ELF-1 (cell line): ENCODE results near the gene PLK5.
"Not testable (repeated sequence)": the region's sequence is repeated elsewhere in the genome, so short reads cannot be mapped to it uniquely, and the experiment has no call there.

Experiments
- DNase-seq: peaks from one replicate; pipeline ENCODE4 v3.0.0-alpha.2; 2016; ENCODE audit warnings: low read depth, low spot score

Gene PLK5

DNA sequence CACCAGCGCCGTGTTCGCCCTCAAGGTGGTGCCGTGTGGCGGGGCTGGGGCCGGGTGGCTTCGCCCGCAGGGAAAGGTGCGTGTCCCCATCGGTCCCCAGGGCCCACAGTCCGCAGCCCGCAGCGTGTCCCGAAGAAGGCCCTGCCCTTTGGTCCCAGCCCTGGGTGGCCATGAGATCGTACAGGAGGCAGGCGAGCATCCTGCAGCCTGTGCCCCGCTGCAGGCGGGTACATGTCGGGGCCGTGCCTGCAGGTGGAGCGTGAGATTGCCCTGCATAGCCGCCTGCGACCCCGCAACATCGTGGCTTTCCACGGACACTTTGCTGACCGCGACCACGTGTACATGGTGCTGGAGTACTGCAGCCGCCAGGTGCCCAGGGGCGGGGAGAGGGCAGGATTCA, 1.5 kb downstream of the PLK5 start:
- DNase-seq: no peak

DNA sequence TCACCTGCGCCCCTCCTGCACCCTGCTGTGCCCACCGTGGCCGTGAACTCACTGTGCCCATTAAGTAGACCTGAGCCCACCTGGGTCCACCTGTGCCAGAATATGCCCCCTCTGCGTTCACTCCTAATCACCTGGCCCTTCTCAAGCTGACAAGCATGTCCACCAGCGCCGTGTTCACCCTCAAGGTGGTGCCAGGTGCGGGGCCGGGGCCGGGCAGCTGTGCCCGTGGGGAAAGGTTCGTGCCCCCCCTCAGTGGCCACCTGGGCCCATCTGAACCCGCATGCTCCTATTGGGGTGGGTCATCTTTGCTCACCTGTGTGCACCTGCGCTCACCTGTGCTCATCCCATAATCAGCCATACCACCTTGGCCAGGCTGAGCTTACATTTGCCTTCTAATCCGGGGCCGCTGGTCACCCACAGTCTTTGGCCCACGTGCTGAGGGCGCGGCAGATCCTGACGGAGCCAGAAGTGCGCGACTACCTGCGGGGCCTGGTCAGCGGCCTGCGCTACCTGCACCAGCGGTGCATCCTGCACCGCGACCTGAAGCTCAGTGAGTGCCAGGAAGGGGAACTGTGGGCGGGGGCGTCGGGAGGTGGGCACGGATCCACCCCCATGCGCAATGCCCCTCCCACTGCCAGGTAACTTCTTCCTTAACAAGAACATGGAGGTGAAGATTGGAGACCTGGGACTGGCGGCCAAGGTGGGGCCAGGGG, 2.3 kb downstream of the PLK5 start:
- no peak for DNase-seq

DNA sequence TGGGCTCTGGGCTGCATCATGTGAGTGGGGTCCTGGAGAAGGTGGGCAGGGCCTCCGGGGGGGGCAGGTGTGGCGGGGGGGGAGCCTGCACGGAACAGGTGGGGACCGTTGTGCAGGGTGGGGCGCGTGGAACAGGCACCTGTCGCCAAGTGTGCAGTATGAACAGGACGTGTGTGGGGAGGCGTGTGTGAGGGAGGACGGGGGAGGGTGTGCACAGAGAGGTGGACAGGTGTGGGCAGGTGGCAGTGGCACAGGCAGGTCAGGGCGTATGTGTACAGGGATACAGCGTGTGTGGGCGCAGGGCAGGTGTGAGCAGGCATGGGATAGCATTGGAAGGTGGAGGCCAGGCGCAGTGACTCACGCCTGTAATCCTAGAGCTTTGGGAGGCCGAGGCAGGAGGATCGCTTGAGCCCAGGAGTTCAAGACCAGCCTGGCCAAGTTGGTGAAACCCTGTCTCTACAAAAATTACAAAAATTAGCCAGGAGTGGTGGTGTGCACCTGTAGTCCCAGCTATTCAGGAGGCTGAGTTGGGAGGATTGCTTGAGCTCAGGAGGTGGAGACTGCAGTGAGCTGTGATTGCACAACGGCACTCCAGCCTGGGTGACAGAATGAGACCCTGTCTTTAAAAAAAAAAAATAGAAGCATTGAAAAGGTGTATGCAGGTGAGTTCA, 3.2 kb downstream of the PLK5 start:
- DNase-seq: no peak

DNA sequence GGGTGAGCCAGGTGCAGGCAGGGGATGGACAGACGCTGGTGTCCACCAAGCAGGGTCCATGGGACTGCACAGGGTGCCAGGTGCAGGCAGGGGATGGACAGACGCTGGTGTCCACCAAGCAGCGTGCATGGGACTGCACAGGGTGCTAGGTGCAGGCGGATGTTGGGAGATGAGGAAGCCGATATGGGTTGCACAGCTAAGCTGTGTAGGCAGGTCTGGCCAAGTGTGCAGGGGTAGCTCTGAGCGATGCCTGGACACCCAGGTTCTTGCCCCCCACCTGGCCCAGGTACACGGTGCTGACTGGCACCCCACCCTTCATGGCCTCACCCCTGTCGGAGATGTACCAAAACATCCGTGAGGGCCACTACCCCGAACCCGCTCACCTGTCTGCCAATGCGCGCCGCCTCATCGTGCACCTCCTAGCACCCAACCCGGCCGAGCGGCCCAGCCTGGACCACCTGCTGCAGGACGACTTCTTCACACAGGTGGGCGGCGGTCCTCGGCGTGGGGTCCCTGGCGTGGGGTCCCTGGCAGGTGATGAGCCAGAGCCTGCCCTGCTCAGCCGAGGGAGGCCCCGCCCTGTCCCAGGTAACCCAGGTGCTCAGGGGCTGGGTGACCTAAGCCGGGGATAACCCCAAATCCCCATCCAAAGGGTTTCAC, 3.9 kb downstream of the PLK5 start:
- no peak for DNase-seq

DNA sequence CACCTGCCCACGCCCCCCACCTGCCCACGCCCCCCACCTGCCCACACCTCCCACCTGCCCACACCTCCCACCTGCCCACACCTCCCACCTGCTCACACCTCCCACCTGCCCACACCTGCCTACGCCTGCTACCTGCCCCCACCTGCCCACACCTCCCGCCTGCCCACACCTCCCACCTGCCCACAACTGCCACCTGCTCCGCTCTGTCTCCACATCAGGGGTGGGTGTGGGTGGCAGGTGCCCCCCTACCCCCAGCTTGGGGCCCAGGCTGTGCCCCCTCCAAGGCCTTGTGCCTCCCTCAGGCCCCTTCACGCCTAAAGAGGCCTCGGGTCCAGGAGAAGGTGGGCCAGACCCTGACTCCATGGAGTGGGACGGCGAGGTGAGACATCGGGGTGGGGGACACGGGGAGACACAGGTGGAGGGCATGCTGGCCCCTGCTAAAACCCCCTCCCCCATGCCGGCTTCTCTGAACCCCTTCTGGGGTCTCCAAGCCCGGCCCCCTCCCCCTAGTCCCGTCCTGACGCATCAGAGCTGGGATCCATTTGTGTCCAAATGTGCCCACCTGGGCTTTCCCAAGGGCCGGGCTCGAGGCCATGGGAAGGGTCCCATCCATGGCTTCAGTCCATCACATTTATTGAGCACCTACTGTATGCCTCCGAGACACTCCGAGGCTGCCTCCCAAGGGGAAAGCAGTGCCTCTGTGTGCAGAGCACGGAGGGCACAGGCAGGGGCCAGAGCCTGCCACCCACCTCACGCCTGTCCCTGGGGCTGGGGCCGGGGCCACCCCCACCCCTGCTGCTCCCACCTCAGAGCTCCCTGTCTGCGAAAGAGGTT, 4.9 kb downstream of the PLK5 start:
- no peak for DNase-seq

DNA sequence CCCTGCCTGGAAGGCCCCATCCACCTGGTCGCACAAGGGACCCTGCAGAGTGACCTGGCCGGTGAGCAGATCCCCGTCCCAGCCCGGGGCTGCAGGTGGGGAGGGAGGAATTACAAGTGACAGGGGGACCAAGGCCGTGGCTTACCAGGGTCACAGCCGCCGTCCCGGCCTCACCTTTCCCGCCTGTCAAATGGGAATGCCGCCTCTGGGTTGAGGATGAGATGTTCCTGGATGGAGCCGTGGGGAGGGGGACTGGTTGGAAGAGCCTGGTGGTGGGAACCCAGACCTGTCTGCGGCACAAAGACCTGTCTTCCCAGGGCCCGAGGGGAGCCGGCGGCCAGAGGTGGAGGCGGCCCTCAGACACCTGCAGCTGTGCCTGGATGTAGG, 5.5 kb downstream of the PLK5 start:
- DNase-seq: no peak

DNA sequence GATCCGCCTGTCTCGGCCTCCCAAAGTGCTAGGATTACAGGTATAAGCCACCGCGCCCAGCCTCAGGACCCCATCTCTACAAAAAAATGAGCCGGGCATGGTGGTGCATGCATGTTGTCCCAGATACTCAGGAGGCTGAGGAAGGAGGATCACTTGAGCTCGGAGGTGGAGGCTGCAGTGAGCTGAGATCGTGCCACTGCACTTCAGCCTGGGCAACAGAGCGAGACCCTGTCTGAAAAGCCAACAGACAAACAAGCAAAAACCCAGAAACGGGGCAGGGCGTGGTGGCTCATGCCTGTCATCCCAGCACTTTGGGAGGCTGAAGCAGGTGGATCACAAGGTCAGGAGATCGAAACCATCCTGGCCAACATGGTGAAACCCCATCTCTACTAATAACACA, 7.0 kb downstream of the PLK5 start:
- DNase-seq: not testable (repeated sequence)

DNA sequence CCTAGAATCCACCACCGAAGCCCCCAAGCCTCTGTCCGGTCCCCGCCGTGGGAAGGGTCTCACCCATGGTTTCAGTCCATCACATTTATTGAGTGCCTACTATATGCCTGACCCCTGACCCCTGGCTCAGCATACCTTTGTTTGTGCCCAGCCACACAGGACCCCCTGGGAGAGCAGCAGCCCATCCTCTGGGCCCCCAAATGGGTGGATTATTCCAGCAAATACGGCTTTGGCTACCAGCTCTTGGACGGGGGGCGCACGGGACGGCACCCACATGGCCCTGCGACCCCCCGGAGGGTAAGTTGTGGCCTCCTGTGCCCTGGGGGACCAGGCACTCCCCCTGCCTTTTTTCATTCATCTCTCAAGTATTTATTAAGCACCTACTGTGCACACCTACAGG, 7.7 kb downstream of the PLK5 start:
- DNase-seq: no peak

DNA sequence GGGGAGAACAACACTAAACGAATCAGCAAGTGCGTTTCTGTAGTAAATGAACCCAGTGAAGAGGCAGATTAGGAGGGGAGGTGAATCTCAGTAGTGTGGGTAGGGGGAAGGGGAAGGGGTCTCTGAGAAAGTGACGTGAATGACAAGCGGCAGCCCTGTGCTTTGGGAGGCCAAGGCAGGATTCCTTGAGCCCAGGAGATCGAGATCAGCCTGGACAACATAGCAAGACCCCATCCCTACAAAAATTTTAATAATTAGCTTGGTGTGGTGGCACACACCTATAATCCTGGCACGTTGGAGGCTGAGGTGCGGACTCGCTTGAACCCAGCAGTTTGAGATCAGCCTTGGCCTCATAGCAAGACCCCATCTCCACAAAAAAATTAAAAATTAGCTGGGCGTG, 8.1 kb downstream of the PLK5 start:
- no peak for DNase-seq

DNA sequence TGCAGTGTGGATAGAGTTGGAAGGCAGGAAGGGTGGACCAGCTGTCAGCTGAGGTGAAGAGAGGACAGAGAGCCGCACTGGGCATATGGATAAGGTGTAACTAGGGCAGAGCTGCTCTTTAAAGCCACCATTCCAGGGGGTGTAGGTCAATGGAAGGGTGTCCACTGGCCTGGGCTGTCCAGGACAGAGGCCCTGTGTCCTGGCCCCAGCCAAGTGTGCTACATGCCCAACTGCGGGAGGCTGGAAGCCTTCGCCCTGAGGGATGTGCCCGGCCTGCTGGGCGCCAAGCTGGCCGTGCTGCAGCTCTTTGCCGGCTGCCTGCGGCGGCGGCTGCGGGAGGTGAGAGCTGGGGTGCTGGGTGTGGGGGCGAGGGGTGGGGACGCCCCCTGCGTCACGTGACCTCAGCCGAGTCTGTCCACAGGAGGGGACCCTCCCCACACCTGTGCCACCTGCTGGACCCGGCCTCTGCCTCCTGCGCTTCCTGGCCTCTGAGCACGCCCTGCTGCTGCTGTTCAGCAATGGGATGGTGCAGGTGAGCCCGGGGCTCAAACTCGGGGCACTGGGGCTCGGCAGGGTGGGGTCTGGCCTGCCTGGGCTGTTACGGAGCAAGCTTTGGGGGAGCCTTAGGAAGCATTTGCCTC, 9.8 kb downstream of the PLK5 start:
- no peak for DNase-seq

DNA sequence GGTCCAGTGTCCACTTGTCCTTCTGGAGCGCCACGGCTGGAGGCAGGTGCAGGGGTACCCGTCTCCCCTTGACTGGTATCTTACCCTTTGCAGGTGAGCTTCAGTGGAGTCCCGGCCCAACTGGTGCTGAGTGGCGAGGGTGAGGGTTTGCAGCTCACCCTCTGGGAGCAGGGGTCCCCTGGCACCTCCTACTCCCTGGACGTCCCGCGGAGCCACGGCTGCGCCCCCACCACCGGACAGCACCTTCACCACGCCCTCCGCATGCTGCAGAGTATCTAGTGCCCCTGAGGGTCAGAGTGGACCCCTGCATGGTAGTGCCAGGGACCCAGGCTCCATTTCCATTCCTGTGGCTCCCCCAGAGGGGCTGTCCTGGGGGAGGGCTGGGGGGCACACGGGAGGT, 11.1 kb downstream of the PLK5 start:
- DNase-seq: no peak

DNA sequence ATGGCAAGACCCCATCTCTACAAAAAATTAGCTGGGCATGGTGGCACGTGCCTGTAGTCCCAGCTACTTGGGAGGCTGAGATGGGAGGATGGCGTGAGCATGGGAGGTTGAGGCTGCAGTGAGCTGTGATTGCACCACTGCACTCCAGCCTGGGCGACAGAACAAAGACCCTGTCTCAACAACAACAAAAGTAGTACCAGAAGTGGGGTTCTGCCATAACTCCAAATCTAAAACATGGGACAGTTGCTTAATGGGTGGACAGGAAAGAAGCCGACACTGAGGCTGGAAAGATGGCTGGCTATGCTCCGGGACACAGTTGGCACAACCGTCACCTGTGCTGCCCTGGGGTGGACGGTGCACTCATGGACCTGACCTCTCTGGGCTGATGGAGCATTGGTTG, 11.8 kb downstream of the PLK5 start:
- DNase-seq: not testable (repeated sequence)

DNA sequence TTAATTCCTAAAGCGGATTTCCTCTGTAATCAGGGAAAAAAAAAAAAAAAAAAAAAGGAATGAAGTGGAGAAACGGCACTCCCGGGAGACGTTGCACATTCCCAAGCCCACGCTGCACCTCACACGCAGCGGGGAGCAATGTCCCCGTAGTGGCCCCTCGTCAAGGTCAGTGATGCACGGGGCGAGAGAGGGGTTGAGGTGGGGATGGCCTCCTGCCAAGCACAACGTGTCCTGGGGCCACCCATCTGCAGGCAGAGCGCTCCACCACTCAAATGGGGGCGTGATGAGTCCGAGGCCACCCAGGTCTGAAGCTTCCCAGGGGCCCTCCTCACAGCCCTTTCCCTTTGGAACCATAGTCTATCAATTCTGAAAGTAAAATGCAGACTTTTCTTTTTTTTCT, 15.1 kb downstream of the PLK5 start:
- DNase-seq: no peak

DNA sequence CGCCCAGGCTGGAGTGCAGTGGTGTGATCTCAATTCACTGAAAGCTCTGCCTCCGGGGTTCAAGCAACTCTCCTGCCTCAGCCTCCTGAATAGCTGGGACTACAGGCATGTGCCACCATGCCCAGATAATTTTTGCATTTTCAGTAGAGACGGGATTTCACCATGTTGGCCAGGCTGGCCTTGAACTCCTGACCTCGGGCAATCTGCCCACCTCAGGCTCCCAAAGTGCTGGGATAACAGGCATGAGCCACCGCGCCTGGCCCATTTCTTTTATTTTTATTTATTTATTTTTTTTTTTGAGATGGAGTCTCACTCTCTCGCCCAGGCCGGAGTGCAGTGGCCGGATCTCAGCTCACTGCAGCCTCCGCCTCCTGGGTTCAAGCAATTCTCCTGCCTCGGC, 15.9 kb downstream of the PLK5 start:
- DNase-seq: not testable (repeated sequence)

DNA sequence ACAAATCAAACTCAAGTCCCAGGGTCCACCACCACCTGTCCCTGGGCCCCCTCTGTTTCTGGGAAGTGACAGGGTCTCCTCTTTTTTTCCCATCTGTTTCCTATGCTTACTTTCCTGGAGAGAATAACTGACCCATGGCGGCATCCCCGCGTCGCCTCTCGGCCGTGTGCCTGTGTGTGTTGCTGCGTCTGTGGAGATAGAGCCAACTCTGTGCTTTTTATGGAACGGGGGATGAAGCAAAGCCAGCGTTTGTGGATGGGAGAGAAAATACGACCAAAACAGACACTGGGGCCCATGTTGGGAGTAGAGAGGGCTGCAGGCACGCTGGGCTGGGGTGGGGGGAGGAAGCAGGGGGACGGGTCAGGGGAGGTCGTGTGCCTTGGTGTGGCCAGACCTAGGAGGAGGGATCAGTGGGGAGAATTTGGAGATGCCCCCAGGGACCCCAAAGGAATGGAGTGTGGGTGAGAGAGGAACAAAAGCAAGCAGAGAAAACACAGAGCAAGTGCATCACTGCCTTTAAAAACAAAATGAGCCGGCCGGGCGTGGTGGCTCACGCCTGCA, 16.6 kb downstream of the PLK5 start:
- peak; percentile 46 for DNase-seq

DNA sequence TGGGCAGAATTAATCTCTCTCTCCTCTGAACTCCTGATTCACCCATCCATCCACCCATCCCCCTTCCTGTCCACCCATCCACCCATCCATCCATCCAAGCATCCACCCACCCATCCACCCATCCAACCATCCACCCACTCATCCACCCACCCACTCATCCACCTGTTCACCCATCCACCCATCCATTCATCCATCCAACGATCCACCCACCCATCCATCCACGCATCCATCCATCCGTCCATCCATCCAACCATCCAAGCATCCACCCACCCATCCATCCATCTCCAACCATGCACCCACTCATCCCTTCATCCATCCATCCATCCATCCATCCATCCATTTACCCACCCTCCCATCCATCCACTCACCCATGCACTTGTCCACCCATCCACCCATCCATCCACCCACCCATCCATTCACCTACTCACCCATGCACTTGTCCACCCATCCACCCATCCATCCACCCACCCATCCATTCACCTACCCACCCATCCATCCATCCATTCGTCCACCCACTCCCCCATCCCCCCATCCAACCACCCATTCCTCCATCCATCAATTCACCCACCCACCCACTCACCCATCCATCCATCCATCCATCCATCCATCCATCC, 25.6 kb downstream of the PLK5 start:
- DNase-seq: no peak

DNA sequence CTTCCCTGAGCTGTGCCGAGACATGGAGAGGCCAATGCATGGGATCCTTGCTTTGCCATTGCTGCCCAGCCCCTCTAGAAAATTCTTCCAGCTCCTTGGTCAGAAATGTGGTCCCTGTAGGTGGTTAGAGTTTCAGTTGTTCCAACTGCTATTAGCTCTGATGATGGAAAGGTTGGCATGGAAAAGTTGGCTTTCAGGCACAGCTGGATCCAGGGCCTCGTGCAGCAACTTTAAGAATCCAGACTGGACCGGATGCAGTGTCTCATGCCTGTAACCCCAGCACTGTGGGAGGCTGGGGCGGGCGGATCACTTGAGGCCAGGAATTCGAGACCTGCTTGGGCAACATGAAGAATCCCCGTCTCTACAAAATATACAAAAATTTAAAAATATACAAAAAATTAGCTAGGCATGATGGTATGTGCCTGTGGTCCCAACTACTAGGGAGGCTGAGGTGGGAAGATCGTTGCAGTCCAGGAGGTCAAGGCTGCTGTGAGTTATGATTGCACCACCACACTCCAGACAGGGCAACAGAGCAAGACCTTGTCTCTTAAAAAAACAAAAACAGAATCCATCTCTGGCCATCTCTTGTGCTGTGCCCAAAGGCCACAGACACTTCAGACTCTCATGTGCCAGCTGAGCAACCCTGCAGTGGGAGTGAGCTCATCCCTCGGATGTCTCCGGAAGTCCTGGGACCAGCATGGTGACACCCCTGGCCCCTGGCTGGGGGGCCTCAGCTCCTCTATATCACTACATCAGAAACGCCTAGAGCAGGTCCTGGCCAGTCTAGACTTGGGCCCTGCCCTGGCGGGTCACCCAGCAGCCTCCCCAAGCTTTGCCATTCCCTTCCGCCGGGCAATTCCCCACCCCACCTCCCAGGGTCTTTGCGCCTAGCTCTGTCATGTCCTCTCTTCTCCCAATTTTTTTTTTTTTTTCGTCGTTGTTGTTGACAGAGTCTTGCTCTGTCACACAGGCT, 27.5 kb downstream of the PLK5 start:
- no peak for DNase-seq

DNA sequence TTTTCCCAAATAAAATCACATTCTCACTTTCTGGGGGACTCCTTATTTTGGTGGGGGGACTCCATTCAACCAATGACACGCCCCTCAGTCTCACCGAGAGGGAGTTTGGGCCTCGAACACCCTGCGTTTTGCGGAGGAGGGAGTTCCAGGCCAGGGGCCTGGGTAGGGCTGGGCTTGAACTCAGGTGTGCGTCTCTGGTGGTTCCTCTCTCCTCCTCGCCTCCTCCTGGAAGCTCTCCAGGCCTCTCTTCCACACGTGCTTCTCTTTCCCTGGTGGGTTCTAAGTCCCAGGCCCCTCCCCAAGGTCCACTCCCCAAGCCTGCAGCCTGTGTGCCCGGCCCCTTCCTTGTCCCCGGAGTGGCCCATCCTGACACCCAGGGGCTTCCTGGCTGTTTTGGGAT, 29.5 kb downstream of the PLK5 start:
- DNase-seq: no peak

DNA sequence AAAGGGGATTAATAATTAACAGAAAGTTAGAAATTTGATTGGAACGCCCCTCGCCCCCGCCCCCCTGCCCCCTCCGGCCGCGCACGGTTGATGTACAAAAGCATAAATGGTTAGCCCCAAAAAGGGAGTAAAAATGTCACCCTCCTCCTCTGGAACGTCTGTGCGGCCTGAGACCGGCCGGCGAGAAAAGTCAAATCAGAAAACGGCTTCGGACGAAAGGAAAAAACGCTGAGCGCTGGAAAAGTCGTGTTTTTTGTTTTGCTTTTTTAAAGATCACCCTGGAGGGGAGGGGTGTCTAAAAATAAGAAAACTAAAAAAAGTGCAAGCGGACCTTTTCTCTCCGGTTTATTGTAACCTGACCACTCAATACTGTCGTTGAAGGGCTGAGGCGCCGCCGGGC, 31.1 kb downstream of the PLK5 start:
- DNase-seq: no peak
